Nucleus accumbens (tissue), 56 donors: ENCODE measurements around the gene ELMO1.
"Not testable (repeated sequence)": the region's sequence is repeated elsewhere in the genome, so short reads cannot be mapped to it uniquely, and the experiment has no call there.

Source experiments
- DNase-seq, 56 donors: peaks; one replicate each; lab custom pipeline; 2025; lab: John Stamatoyannopoulos, UW

Gene ELMO1

GRCh38 chr7:36977878-36978277 is 470.8 kb downstream of the ELMO1 start:
- no peak for DNase-seq

GRCh38 chr7:36973534-36973933 is 475.1 kb downstream of the ELMO1 start:
- DNase-seq = not testable (repeated sequence)

DNA sequence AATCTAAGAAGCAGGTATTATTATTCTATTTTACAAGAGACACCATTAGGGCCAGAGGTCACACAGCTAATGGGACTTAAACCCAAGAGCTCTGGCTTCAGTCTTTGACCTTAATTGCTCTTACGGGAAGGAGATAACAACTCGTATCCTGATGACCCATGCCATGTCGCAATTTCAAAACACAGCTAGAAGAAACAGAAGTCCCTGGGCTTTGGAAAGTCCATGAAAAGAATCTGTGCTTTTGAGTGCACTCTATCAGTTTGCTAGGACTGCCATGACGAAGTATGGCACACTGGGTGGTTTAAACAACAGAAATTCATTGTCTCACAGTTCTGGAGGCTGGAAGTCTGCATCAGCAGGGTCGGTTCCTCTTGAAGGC is 476.5 kb downstream of the ELMO1 start:
- no peak for DNase-seq

- DNase-seq = no peak
Observed at GRCh38 chr7:36971515-36972139, 477.0 kb downstream of the ELMO1 start.

GRCh38 chr7:36970551-36971514 is 477.8 kb downstream of the ELMO1 start:
- DNase-seq = no peak

DNA sequence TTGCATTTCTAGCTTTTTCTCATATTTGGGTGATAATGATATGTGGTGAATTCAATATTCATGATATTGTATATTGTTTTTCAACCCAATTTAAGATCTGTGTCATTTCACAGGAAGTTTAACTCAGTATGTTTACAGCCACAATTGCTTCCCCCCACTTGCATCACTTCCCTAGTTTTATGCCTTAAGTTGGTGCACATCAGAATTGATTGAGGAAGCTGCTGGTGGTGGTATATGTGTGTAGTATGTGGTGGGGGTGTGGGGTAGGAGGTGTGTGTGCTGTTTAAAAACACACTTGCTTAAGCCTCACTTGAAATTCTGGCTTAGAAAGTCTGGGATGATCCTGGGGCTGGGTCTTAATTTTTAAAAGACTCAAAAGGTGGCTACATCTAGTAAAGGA is 479.3 kb downstream of the ELMO1 start:
- no peak for DNase-seq

GRCh38 chr7:36967387-36967786 is 481.3 kb downstream of the ELMO1 start:
- peak in 30 of 56 donors; percentile 8 to 67 (median 30) for DNase-seq

GRCh38 chr7:36966636-36967035 is 482.0 kb downstream of the ELMO1 start:
- no peak for DNase-seq

DNA sequence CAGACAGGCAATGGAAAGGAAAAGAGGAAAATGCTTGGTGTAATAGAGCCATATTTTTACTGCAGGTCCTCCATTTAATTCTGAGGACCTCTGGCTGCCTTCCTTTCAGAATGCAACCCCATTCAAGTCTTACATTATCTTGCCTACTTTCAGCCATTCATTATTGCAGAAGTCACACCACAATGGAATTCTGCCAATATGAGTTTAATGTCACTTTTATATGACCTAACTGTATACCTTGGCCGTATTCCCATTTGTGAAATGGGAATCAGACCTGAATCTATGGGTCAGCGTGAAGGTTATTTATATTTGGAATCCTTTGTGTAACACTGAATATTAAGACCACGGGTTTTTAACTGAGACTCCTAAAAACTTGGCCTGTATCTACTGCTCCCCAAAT is 482.6 kb downstream of the ELMO1 start:
- no peak for DNase-seq

DNA sequence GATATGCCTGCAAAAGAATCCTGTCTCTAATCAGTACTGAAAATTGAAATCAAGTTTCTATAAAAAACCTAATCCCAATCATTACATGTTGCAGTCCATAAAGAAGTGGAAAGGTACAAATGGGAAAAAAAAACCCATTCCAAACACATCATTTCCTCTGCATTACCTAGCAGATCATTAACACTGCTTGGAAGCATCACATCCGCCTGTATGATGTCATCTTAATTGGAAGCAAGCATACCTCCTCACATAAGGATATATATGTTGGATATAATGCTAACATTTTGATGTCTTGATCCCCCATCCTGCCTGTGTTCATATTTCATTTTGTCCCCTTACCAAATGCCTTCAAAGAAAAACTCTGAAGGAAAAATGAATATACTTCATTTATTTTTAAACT is 483.0 kb downstream of the ELMO1 start:
- no peak for DNase-seq

DNA sequence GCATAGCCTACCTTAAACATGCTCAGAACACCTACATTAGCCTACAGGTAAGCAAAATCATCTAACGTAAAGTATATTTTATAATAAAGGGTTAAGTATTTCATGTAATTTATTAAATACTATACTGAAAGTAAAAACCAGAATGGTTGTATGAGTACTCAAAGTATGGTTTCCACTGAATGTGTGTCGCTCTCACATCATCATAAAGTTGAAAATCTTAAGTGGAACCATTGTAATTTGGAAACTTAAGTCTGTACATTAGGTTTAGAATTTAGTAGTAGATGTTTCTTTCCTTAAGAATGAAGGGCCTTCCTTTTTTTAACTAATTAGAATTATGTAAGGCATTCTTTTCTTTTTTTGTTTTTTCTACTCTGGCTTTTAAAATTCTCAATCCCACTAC is 484.4 kb downstream of the ELMO1 start:
- no peak for DNase-seq

- DNase-seq = no peak
Observed at GRCh38 chr7:36962367-36962766, 486.3 kb downstream of the ELMO1 start.

DNA sequence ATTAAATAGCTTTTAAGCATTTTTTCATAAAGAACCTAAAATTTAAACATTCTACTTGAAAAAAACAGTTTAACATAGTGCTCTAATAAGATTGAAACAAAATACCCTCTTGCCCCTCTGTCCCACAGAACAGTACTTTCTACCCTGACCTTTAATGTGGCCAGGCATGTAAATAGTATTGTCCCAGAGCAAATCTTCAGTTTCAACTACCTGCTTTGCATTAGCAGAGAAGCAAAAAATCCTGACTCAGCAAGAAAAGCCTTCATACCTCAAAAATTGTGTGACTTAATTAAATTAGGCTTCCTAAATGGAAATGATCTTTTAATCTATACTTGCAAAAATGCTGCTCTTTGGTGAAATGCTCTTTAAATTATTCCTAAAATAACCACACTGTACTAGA is 487.0 kb downstream of the ELMO1 start:
- DNase-seq = no peak

DNA sequence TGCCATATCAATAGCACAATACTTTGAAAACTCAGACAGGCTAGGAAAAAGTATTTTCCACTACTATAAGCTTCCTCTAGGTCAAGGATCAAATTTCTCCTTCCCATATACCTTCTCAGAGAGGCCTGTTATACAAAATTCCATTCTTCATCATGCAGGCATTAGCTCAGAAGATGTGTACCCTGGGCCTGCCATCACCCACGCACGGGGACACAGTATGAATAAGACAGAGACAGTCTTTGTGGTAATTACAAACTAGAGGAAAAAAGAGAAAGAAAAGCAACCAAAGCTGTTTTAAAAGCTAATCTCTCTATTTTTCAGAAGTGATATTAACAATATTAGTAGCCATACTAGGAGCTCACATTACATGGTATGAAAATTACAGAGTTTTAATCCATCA is 487.6 kb downstream of the ELMO1 start:
- DNase-seq = no peak

- no peak for DNase-seq
Observed at GRCh38 chr7:36960105-36960504, 488.6 kb downstream of the ELMO1 start.

DNA sequence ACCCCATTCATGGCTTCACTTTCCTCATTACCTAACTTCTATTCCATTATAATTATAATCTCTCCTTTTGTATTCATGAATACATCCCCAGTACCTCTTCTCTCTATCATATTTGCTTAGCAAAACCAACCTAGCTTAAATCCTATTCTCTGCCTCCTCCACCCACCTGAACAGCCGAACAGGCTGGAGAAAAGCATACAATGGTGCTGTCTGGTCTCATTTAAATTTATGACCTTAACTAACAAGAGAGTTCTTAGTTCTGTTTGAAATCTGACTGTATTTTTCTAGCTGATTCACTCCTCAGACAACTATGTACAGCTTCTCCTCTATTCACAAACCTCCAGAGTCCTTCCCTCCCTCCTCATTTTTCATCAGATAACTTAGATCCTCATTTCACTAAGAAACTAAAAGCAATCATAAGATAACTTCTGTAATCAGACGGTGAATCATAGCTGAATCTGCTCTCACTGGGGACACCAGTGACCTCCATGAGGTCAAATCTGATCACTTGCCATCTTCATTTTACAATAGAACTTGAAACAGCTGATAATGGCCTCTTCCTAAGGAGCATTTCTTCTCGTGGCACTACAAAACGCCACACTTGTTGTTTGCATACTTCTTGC is 490.4 kb downstream of the ELMO1 start:
- no peak for DNase-seq

DNA sequence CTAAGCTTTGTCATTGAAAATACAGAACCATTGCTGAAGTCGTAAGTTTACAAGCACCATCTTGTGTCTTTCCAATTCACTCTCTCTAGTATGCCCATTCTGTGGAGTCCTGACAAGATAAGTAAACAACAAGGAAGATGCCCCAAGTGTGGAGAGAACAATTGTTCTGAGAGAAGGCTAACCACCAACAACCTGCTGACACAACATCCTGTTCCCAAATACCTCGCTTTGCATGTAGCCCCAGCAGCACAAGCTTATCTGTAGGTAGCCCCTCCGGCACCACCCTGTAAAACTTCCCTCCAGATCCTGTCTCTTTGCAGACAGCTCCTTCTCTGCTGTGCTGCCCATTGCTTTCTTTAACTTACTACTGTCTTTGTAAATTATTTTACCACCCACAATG is 491.0 kb downstream of the ELMO1 start:
- DNase-seq = no peak

DNA sequence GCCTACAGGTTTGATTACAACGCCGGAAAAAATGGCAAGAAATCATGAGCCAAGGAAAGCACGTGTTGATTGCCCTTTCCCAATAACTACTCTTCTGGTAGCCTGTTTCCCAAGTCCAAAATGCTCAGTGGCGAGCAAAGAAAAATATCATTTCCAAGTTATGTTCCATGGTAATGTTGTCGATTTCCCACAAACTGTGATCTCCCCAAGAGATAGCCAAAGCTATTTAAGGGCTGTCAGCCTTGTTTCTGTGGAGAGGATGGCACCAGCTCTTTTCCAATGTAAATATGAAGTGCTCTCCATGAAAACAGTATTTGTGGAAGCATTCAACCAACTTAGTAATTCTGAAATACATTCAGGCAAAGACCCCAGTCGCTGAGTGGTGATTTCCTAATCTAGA is 491.9 kb downstream of the ELMO1 start:
- no peak for DNase-seq

DNA sequence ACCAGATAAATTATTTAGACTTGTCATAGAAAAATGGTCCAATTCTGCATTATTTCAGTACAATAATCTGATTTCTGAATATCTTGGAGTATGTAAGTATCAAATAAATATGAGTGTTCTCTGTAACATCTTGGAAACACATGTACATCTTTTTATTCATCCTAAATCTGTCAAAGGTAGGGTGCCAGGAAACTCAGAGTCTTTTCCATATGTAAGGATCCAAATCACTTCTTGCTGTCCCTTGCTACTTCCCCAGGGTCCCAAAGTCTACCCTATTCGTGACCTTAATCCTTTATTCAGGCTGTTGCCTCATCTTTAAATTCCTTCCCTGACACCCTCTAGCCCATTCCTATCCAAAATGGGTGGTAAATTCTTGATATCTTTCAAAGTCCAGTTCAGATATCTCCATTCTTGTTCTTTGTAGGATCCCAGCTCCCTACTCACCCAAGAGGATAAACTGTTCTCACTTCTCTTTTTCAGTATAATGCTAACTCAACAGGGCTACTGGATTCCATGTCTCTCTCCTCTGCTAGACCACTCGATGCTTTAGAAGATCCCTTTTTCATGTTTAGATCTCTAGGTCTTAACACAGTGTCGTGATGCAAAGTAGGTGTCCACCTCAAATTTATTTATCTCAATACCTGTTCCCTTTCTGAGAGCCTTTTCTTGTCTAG is 493.1 kb downstream of the ELMO1 start:
- DNase-seq = no peak

- no peak for DNase-seq
Observed at GRCh38 chr7:36951257-36951697, 497.4 kb downstream of the ELMO1 start.
